HEK293 (cell line): Measurements from ENCODE around the gene BMP6.
A peak's percentile ranks its signal among the peaks of the same experiment; 100 is the strongest.

ENCODE experiments used
- CTCF ChIA-PET: fragments of 350-600 bp; formaldehyde crosslinking; extraction: SDS; loops from one replicate; lab custom pipeline; 2021; ENCODE audit warnings: antibody characterized with exemption; lab: Yijun Ruan, JAX
- POLR2A ChIA-PET: fragments of 300-600 bp; formaldehyde crosslinking; extraction: SDS; loops from one replicate; lab custom pipeline; 2020; ENCODE audit warnings: antibody characterized with exemption, inconsistent platforms; lab: Yijun Ruan, JAX
- H3K27ac ChIP-seq: fragments of 200-500 bp; sonication (Bioruptor generic); 2 replicates; pipeline ENCODE4 v1.5.1; 2014; ENCODE audit warnings: low read depth, low read length, control low read depth, inconsistent platforms; ENCODE audit errors: extremely low read depth
- H3K36me3 ChIP-seq, 2 experiments: fragments of 200-500 bp in 1 of 2; sonication (Bioruptor generic) in 1 of 2; 1 replicate in 1 of 2; 2 replicates in 1 of 2; pipeline ENCODE4 v1.5.1; 2014 to 2017; ENCODE audit warnings: inconsistent platforms in 2 of 2, low read length in 2 of 2; ENCODE audit not compliant: control insufficient read depth in 2 of 2, insufficient read depth in 1 of 2
- H3K4me1 ChIP-seq: fragments of 200-500 bp; sonication (Bioruptor generic); 2 replicates; pipeline ENCODE4 v1.5.1; 2014; ENCODE audit warnings: mild to moderate bottlenecking, low read length, inconsistent platforms; ENCODE audit not compliant: control insufficient read depth, insufficient read depth
- H3K4me3 ChIP-seq: 2 replicates; pipeline ENCODE4 v1.5.1; 2011; ENCODE audit warnings: low read depth, mild to moderate bottlenecking, control low read depth, low read length, moderate library complexity
- H3K9me3 ChIP-seq: fragments of 200-500 bp; sonication (Bioruptor generic); 2 replicates; pipeline ENCODE4 v1.5.1; 2014; ENCODE audit warnings: low read depth, low read length, inconsistent platforms; ENCODE audit not compliant: control insufficient read depth, insufficient read depth
- BCL11B ChIP-seq: fragments of 450-650 bp; formaldehyde crosslinking; IDR thresholded peaks from 2 replicates; pipeline ENCODE4 v1.5.1; 2016; ENCODE audit warnings: low read depth, missing biosample characterization, missing genetic modification characterization
- OSR2 ChIP-seq: fragments of 450-650 bp; formaldehyde crosslinking; IDR thresholded peaks from 2 replicates; pipeline ENCODE4 v1.5.1; 2016; ENCODE audit warnings: missing biosample characterization, missing genetic modification characterization
- OVOL3 ChIP-seq: fragments of 450-650 bp; formaldehyde crosslinking; IDR thresholded peaks from 2 replicates; pipeline ENCODE4 v1.5.1; 2016; ENCODE audit warnings: missing biosample characterization, missing genetic modification characterization
- PBX3 ChIP-seq: sonication (generic); formaldehyde crosslinking; IDR thresholded peaks from 2 replicates; pipeline ENCODE4 v1.8.1; 2022; ENCODE audit warnings: mild to moderate bottlenecking, moderate library complexity, missing genetic modification reagents
- PRDM2 ChIP-seq: fragments of 450-650 bp; formaldehyde crosslinking; IDR thresholded peaks from 2 replicates; pipeline ENCODE4 v1.5.1; 2016; ENCODE audit warnings: missing biosample characterization, missing genetic modification characterization, borderline replicate concordance
- PRDM6 ChIP-seq: fragments of 450-650 bp; formaldehyde crosslinking; IDR thresholded peaks from 2 replicates; pipeline ENCODE4 v1.5.1; 2017; ENCODE audit warnings: missing biosample characterization, missing genetic modification characterization
- SP7 ChIP-seq: fragments of 450-650 bp; formaldehyde crosslinking; IDR thresholded peaks from 2 replicates; pipeline ENCODE4 v1.5.1; 2016; ENCODE audit warnings: missing biosample characterization, missing genetic modification characterization
- ZBTB26 ChIP-seq: fragments of 450-650 bp; formaldehyde crosslinking; optimal IDR thresholded peaks from 2 replicates; pipeline ENCODE3; 2016; ENCODE audit warnings: missing biosample characterization, mild to moderate bottlenecking, missing genetic modification characterization
- ZBTB8A ChIP-seq: fragments of 450-650 bp; formaldehyde crosslinking; IDR thresholded peaks from 2 replicates; pipeline ENCODE4 v1.5.1; 2016; ENCODE audit warnings: missing biosample characterization, missing genetic modification characterization
- ZIC2 ChIP-seq: fragments of 450-650 bp; formaldehyde crosslinking; IDR thresholded peaks from 2 replicates; pipeline ENCODE4 v1.5.1; 2016; ENCODE audit warnings: missing biosample characterization, missing genetic modification characterization
- ZNF175 ChIP-seq: fragments of 450-650 bp; formaldehyde crosslinking; IDR thresholded peaks from 2 replicates; pipeline ENCODE4 v1.5.1; 2016; ENCODE audit warnings: missing biosample characterization, missing genetic modification characterization
- ZNF211 ChIP-seq: fragments of 450-650 bp; formaldehyde crosslinking; IDR thresholded peaks from 2 replicates; pipeline ENCODE4 v1.5.1; 2016; ENCODE audit warnings: low read depth, missing biosample characterization, missing genetic modification characterization
- ZNF433 ChIP-seq: fragments of 450-650 bp; formaldehyde crosslinking; IDR thresholded peaks from 2 replicates; pipeline ENCODE4 v1.5.1; 2016; ENCODE audit warnings: missing biosample characterization, missing genetic modification characterization, low read depth
- ZNF629 ChIP-seq: fragments of 450-650 bp; formaldehyde crosslinking; IDR thresholded peaks from 2 replicates; pipeline ENCODE4 v1.5.1; 2017; ENCODE audit warnings: missing biosample characterization, missing genetic modification characterization
- TF ChIP-seq, protein P1 (sequence below): fragments of 450-650 bp; formaldehyde crosslinking; IDR thresholded peaks from 2 replicates; pipeline ENCODE4 v1.5.1; 2016; ENCODE audit warnings: missing biosample characterization, missing genetic modification characterization
- TF ChIP-seq, protein P2 (sequence below): fragments of 450-650 bp; IDR thresholded peaks from 2 replicates; pipeline ENCODE4 v1.5.1; 2018; ENCODE audit warnings: missing biosample characterization, mild to moderate bottlenecking, missing genetic modification characterization

The BMP6 gene

DNA sequence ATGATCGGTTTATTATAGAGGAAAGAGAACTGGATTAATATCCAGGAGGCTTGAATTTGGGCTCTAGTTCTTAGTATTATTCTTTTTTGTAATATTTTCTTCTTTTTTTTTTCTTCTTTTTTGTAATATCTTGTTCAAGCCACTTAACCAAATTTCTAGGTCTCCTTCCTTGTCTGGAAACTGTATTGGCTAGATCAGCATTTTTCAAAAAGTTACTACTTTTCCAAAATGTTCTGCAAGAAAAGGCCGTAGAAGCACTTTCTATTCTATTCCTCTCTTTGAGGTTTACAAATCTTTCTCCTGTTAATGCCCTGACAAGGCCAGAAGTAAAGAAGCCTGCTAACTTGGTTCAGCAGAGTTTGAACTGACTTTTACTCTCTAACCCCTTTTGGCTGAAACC is 12.0 kb downstream of the BMP6 start:
- Histone ChIP-seq H3K36me3 (no peaks in the 10 kb centered on the region), H3K9me3 (no peaks in the 10 kb centered on the region), H3K27ac (no peak overlapping the region), H3K4me3 (no peak overlapping the region)
- CTCF ChIA-PET: no interaction called here
- TF ChIP-seq, protein P1, sequence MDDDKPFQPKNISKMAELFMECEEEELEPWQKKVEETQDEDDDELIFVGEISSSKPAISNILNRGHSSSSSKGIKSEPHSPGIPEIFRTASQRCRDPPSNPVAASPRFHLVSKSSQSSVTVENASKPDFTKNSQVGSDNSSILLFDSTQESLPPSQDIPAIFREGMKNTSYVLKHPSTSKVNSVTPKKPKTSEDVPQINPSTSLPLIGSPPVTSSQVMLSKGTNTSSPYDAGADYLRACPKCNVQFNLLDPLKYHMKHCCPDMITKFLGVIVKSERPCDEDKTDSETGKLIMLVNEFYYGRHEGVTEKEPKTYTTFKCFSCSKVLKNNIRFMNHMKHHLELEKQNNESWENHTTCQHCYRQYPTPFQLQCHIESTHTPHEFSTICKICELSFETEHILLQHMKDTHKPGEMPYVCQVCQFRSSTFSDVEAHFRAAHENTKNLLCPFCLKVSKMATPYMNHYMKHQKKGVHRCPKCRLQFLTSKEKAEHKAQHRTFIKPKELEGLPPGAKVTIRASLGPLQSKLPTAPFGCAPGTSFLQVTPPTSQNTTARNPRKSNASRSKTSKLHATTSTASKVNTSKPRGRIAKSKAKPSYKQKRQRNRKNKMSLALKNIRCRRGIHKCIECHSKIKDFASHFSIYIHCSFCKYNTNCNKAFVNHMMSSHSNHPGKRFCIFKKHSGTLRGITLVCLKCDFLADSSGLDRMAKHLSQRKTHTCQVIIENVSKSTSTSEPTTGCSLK (tag by site-specific recombination): no peak
- TF ChIP-seq, all 188 proteins: peak for 0
- POLR2A ChIA-PET: interaction anchor here (0.7 kb wide), 2 partner anchors 36 to 1116 kb away, joined by 3 to 6 read pairs; no protein-coding TSS in a partner anchor
- H3K4me1 ChIP-seq: peaks cover 6% of the 10 kb centered on the region

- Histone ChIP-seq H3K9me3 (no peaks in the 10 kb centered on the region), H3K27ac (no peak overlapping the region), H3K4me1 (peaks cover 6% of the 10 kb centered on the region), H3K36me3 (no peaks in the 10 kb centered on the region), H3K4me3 (no peak overlapping the region)
- ChIA-PET CTCF (no interaction called here), POLR2A (interaction anchor here (0.7 kb wide), 1 partner anchor 44 kb away, joined by 5 read pairs; no protein-coding TSS in a partner anchor)
- TF ChIP-seq PRDM6 (tag by site-specific recombination): 0 out of 2 replicates have a peak, but pooled peaks have one; percentile 5
- no peak for TF ChIP-seq ZIC2 (tag by site-specific recombination)
- 0 out of 2 replicates have a peak, but pooled peaks have one; percentile 18 for TF ChIP-seq OSR2
These were observed 16.4 kb downstream of the BMP6 start for GRCh38 chr6:7742223-7742785.

- no peak overlapping the region for H3K4me3 ChIP-seq
- H3K9me3 ChIP-seq: no peaks in the 10 kb centered on the region
- no peaks in the 10 kb centered on the region for H3K36me3 ChIP-seq
- ChIA-PET POLR2A (no interaction called here), CTCF (no interaction called here)
- H3K4me1 ChIP-seq: peaks cover 6% of the 10 kb centered on the region
- no peak overlapping the region for H3K27ac ChIP-seq
- no peak for TF ChIP-seq ZNF175
- no peak for TF ChIP-seq SP7 (tag by site-specific recombination)
- TF ChIP-seq ZNF629: no peak
- TF ChIP-seq ZBTB26 (tag by site-specific recombination): no peak
- no peak for TF ChIP-seq BCL11B (tag by site-specific recombination)
- TF ChIP-seq, protein P2, sequence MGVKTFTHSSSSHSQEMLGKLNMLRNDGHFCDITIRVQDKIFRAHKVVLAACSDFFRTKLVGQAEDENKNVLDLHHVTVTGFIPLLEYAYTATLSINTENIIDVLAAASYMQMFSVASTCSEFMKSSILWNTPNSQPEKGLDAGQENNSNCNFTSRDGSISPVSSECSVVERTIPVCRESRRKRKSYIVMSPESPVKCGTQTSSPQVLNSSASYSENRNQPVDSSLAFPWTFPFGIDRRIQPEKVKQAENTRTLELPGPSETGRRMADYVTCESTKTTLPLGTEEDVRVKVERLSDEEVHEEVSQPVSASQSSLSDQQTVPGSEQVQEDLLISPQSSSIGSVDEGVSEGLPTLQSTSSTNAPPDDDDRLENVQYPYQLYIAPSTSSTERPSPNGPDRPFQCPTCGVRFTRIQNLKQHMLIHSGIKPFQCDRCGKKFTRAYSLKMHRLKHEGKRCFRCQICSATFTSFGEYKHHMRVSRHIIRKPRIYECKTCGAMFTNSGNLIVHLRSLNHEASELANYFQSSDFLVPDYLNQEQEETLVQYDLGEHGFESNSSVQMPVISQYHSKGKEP (tag by site-specific recombination): no peak
- no peak for TF ChIP-seq OVOL3 (tag by site-specific recombination)
- no peak for TF ChIP-seq ZNF433 (tag by site-specific recombination)
- no peak for TF ChIP-seq PBX3 (CRISPR knock-in tag)
- no peak for TF ChIP-seq PRDM2 (tag by site-specific recombination)
- TF ChIP-seq ZBTB8A (tag by site-specific recombination): no peak
- no peak for TF ChIP-seq ZNF211 (tag by site-specific recombination)
These were observed 20.0 kb downstream of the BMP6 start for GRCh38 chr6:7745942-7746341.
